GM10248 (cell line): ENCODE results near the gene CDYL.
A peak's percentile ranks its signal among the peaks of the same experiment; 100 is the strongest.

Source experiments
- CTCF ChIA-PET: fragments of 300-600 bp; sonication (Branson Sonifier 250); formaldehyde crosslinking; extraction: SDS; loops from one replicate; lab custom pipeline; 2021; ENCODE audit warnings: antibody characterized with exemption; lab: Yijun Ruan, JAX
- POLR2A ChIA-PET: fragments of 350-650 bp; sonication (Branson Sonifier 250); formaldehyde crosslinking; extraction: SDS; loops from one replicate; lab custom pipeline; 2020; ENCODE audit warnings: antibody characterized with exemption; lab: Yijun Ruan, JAX
- DNase-seq: peaks from one replicate; pipeline ENCODE4 v3.0.0; 2012; ENCODE audit errors: extremely low spot score
- TF ChIP-seq, protein P1 (sequence below): IDR thresholded peaks from 2 replicates; pipeline ENCODE4 v1.5.1; 2012; ENCODE audit warnings: mild to moderate bottlenecking, low read depth; ENCODE audit errors: extremely low read depth, missing control alignments, control extremely low read depth

CDYL gene

DNA sequence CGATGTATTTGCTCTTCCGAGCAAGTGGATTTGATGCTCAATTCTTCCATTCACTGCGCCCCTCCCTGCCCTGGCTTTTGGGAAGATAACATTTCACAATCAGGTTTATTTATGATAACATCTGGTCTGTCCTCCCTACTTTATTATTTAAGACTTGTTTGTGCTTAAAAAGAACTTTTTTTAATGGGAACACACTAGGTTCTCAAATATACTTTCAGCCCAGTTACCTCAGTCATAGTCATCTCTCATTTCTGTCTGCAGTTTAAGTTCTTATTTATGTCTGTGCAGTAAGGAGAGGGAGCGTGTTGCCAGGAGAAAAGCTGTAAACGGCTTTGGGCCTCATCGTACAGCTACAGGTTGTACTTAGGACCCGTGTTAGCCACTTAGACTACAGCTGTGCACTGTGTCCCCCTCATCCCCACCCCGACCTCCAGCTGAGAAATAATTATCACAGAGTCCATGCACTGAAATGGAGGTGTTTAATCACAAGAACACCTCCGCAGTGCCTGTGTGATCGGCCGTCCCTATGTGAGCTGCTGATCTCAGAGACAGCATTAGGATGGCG lies 128.3 kb downstream of the CDYL start:
- ChIA-PET CTCF (interaction anchor here (1.2 kb wide), 1 partner anchor 55 kb away, joined by 3 read pairs; no protein-coding TSS in a partner anchor), POLR2A (no interaction called here)
- no peak for DNase-seq
- TF ChIP-seq, protein P1, sequence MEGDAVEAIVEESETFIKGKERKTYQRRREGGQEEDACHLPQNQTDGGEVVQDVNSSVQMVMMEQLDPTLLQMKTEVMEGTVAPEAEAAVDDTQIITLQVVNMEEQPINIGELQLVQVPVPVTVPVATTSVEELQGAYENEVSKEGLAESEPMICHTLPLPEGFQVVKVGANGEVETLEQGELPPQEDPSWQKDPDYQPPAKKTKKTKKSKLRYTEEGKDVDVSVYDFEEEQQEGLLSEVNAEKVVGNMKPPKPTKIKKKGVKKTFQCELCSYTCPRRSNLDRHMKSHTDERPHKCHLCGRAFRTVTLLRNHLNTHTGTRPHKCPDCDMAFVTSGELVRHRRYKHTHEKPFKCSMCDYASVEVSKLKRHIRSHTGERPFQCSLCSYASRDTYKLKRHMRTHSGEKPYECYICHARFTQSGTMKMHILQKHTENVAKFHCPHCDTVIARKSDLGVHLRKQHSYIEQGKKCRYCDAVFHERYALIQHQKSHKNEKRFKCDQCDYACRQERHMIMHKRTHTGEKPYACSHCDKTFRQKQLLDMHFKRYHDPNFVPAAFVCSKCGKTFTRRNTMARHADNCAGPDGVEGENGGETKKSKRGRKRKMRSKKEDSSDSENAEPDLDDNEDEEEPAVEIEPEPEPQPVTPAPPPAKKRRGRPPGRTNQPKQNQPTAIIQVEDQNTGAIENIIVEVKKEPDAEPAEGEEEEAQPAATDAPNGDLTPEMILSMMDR = no peak

DNA sequence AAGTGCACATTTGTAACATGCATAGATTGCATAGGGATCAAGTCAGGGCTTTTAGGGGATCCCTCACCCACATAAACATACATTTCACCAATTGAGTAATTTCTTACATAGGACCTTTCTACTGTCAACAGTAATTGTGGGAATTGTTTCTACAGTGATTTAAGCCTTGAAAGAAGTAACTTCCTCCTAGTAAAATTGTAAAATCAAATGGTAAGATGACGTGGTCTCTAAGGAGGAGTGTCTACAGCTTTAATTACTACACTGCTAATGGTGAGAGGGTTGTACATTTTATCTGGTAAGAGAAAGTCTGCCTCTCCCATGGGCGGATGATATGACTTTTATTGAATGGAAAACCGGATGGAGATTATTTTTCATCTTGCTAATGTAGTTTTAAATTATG lies 129.6 kb downstream of the CDYL start:
- ChIA-PET CTCF (interaction anchor here (0.9 to 1.4 kb wide), 4 partner anchors 14 to 125 kb away, joined by 3 read pairs; no protein-coding TSS in a partner anchor), POLR2A (no interaction called here)
- DNase-seq = no peak
- TF ChIP-seq, protein P1 = no peak

DNA sequence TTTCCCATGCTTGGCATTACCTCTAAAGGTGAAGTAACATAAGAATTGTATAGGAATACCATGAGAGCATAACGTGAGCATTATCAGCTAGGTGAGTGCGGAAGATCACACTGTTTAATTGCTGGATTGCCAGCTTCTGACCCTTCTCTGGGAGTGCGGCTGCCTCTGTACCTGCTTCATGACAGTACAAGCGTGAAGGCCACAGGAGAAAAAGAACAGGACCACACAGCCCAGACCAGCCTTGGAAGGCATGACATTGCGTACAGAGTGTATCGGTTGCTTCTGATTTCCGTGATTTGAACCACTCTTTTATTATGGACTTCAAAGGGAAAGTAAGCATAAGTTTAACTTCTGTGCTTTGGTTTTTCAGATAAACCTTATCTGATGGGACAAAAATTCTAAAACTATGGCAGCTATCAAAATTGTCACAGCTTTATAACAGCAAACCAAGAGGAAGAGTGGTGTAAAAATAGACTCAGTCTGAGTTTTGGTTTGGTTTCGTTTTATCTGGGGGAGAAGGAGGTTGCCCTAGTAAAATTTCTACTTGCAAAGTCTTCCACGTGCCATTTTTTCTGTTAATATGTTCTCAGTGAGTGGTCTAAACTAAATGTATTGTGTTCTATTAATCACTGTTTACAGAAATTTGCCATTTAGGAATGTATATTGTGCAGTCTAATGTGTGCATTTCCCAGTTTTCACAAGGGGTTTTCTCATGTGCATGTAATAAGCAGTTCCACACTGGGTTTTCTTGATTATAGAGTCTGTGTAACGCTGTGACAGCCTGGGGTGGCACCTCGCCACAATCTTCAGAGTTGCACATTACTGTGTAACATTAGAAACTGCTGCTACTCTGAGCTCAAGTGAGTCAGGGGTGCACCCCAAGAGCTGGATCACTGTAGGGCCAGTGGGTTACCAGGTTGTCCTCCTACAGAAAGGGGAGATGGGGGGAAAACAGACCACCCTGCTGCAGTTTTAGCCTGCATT lies 130.4 kb downstream of the CDYL start:
- ChIA-PET POLR2A (interaction anchor here (0.5 kb wide), 1 partner anchor 97 kb away, joined by 5 read pairs; no protein-coding TSS in a partner anchor), CTCF (interaction anchor here (0.9 to 2.6 kb wide), 11 partner anchors 10 to 124 kb away, joined by 3 to 10 read pairs (median 3); no protein-coding TSS in a partner anchor)
- peak; percentile 43 for DNase-seq
- TF ChIP-seq, protein P1 = no peak

- DNase-seq = peak; percentile 43
- CTCF ChIA-PET = interaction anchor here (1.1 to 2.6 kb wide), 8 partner anchors 10 to 117 kb away, joined by 3 to 10 read pairs (median 6); no protein-coding TSS in a partner anchor
- TF ChIP-seq, protein P1 = no peak
- POLR2A ChIA-PET = no interaction called here
These were observed 131.4 kb downstream of the CDYL start for GRCh38 chr6:4907602-4908001.

DNA sequence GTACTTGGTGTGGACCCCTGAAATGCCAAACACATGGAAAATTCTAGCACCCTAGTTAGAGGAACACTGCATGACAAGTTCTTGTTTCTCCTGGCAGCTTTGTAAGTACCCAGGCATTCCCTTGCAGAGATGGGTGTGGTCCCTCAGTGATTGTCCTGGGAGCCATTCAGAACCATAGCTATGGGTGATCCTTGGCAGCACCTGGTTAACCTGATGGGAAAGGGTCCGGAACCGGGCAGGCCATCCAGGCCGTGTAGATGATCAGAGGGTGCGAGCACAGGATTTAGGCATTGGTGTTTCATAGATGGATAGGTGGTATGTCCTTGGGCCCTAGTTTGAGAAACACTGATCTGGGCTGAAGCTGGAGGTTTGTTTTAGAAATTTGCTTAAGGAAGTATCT lies 131.9 kb downstream of the CDYL start:
- POLR2A ChIA-PET = no interaction called here
- TF ChIP-seq, protein P1 = no peak
- CTCF ChIA-PET = interaction anchor here (1.1 to 2.6 kb wide), 4 partner anchors 9 to 118 kb away, joined by 7 to 10 read pairs (median 10); no protein-coding TSS in a partner anchor
- DNase-seq = no peak

DNA sequence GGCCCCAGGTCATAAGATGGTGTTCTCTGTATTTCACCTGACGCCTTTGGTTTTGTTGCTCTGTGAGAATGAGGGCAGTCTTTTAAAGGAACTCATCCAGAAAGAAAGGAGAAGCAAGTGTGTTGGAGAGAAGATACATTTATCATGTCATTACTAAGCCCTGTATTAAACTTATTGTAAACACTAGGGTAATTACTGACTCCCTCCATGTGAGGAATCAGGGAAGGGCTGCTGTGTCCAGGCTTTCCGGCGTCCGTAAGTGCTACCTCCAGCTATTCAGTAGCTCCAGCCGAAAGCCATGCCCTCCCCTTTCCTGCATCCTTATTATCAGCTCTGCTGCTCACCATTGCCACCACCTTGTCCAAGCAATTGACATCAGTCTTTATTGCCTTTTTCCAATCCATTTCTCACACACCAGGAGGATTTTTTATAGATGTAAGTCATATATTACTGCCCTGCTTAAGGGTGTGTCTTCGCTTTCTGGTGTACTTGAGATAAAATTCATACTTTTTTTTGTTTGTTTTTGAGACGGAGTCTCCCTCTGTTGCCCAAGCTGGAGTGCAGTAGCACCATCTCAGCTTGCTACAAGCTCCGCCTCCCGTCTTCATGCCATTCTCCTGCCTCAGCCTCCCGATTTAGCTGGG lies 133.0 kb downstream of the CDYL start:
- TF ChIP-seq, protein P1 = no peak
- DNase-seq = no peak
- ChIA-PET CTCF (interaction anchor here (1.6 to 2.5 kb wide), 2 partner anchors 10 to 119 kb away, joined by 4 to 9 read pairs; no protein-coding TSS in a partner anchor), POLR2A (no interaction called here)
